A549 (cell line): Measurements from ENCODE around the gene ITGB1BP1. TPM values are rescaled to one million over a fixed set of nuclear protein-coding genes. Genes with fewer than 3 reads are reported as not detected.

ENCODE experiments used
- ATAC-seq, 2 experiments: fragments of 200-7000 bp in 1 of 2; fragments of >200 bp in 1 of 2; cut with Nextera tagmentation in 1 of 2; cut with Tn5 transposase in 1 of 2; 3 replicates each; pipeline versions ENCODE4 v1.8.0 to v1.9.1; 2018 to 2020; ENCODE audit warnings: mild to moderate bottlenecking in 1 of 2, moderate library complexity in 1 of 2
- CTCF ChIA-PET: fragments of 300-600 bp; sonication (Branson Sonifier 250); formaldehyde crosslinking; extraction: SDS; loops from one replicate; lab custom pipeline; 2021; ENCODE audit warnings: antibody characterized with exemption, inconsistent platforms; lab: Yijun Ruan, JAX
- POLR2A ChIA-PET: fragments of 350-600 bp; formaldehyde crosslinking; extraction: SDS; loops from one replicate; lab custom pipeline; 2021; ENCODE audit warnings: antibody characterized with exemption, inconsistent platforms; lab: Yijun Ruan, JAX
- DNase-seq, 2 experiments: peaks; one replicate each; pipeline versions ENCODE4 v3.0.0 to v3.0.0-alpha.2; 2011 to 2016; ENCODE audit warnings: low read depth in 1 of 2, low spot score in 1 of 2
- FAIRE-seq: peaks from 2 replicates; lab custom pipeline; 2011; peaks lifted over from hg19 to GRCh38; lab: Jason Lieb, UNC
- H3K27ac ChIP-seq, 2 experiments: fragments of >200 bp; sonication (Bioruptor Twin); formaldehyde crosslinking; 3 replicates each; pipeline ENCODE4 v1.5.1; 2016 to 2017
- H3K4me1 ChIP-seq: fragments of >200 bp; sonication (Bioruptor Twin); formaldehyde crosslinking; 3 replicates; pipeline ENCODE4 v1.6.1; 2016
- H3K4me2 ChIP-seq: fragments of >200 bp; sonication (Bioruptor Twin); formaldehyde crosslinking; 3 replicates; pipeline ENCODE4 v1.6.1; 2016
- H3K4me3 ChIP-seq: fragments of >200 bp; sonication (Bioruptor Twin); formaldehyde crosslinking; 3 replicates; pipeline ENCODE4 v1.5.1; 2016
- H3K9me3 ChIP-seq: fragments of >200 bp; sonication (Bioruptor Twin); formaldehyde crosslinking; 3 replicates; pipeline ENCODE4 v1.6.1; 2016
- CBX2 ChIP-seq: fragments of 200-600 bp; sonication (generic); IDR thresholded peaks from 2 replicates; pipeline ENCODE4 v1.6.1; 2016; ENCODE audit warnings: low read depth, mild to moderate bottlenecking, borderline replicate concordance
- CBX8 ChIP-seq: fragments of 200-600 bp; sonication (generic); IDR thresholded peaks from 2 replicates; pipeline ENCODE4 v1.6.1; 2016
- EP300 ChIP-seq, 2 experiments: fragments of >200 bp; sonication (Bioruptor Twin); formaldehyde crosslinking; IDR thresholded peaks; 2 replicates in 1 of 2; 3 replicates in 1 of 2; pipeline ENCODE4 v1.6.1; 2016 to 2017
- FOSB ChIP-seq: fragments of 250-450 bp; sonication (Bioruptor Pico); IDR thresholded peaks from 2 replicates; pipeline ENCODE4 v1.5.0; 2020; ENCODE audit warnings: mild to moderate bottlenecking, moderate library complexity
- HDAC2 ChIP-seq: fragments of 200-600 bp; sonication (generic); IDR thresholded peaks from 2 replicates; pipeline ENCODE4 v1.6.1; 2016
- HEYL ChIP-seq: fragments of 250-450 bp; sonication (Bioruptor Pico); IDR thresholded peaks from 2 replicates; pipeline ENCODE4 v1.8.0; 2021; ENCODE audit warnings: mild to moderate bottlenecking, moderate library complexity
- KDM1A ChIP-seq: fragments of 200-600 bp; sonication (generic); IDR thresholded peaks from 2 replicates; pipeline ENCODE4 v1.6.1; 2016; ENCODE audit warnings: low read depth, mild to moderate bottlenecking
- KDM5A ChIP-seq: fragments of 200-600 bp; sonication (generic); IDR thresholded peaks from 2 replicates; pipeline ENCODE4 v1.6.1; 2016; ENCODE audit warnings: antibody characterized with exemption, mild to moderate bottlenecking
- NPAS2 ChIP-seq: fragments of 250-450 bp; sonication (Bioruptor Pico); IDR thresholded peaks from 2 replicates; pipeline ENCODE4 v1.8.0; 2022; ENCODE audit warnings: mild to moderate bottlenecking, moderate library complexity, borderline replicate concordance
- PHF8 ChIP-seq: fragments of 200-600 bp; sonication (generic); IDR thresholded peaks from 2 replicates; pipeline ENCODE4 v1.6.1; 2016; ENCODE audit warnings: low read depth, mild to moderate bottlenecking, antibody characterized with exemption, moderate library complexity, borderline replicate concordance
- RARB ChIP-seq: fragments of 250-450 bp; sonication (Bioruptor Pico); IDR thresholded peaks from 2 replicates; pipeline ENCODE4 v1.8.0; 2021; ENCODE audit warnings: mild to moderate bottlenecking, moderate library complexity
- RCOR1 ChIP-seq: fragments of 150-350 bp; IDR thresholded peaks from 2 replicates; pipeline ENCODE4 v1.6.1; 2014; ENCODE audit warnings: antibody characterized with exemption, low read length, low read depth
- RNF2 ChIP-seq: fragments of 200-600 bp; sonication (generic); IDR thresholded peaks from 2 replicates; pipeline ENCODE4 v1.6.1; 2016; ENCODE audit warnings: low read depth, mild to moderate bottlenecking, antibody characterized with exemption, moderate library complexity, borderline replicate concordance
- ZFP36 ChIP-seq: fragments of 450-650 bp; IDR thresholded peaks from 2 replicates; pipeline ENCODE4 v1.6.1; 2014; ENCODE audit warnings: borderline replicate concordance; ENCODE audit not compliant: partially characterized antibody
- ZSCAN20 ChIP-seq: fragments of 250-450 bp; sonication (Bioruptor Pico); IDR thresholded peaks from 2 replicates; pipeline ENCODE4 v1.8.0; 2022; ENCODE audit warnings: mild to moderate bottlenecking, moderate library complexity
- WGBS: methylation state at CpG from one replicate; pipeline ENCODE4 v1.1.6; 2017; ENCODE audit errors: missing lambda C conversion rate; 5-methylcytosine and 5-hydroxymethylcytosine counted together
- polyA plus RNA-seq, 4 experiments: library from polyadenylated mRNA; depleted of rRNA in 3 of 4; stranded (reverse); fragments of >200 nt; fragmentation: RNase III in 1 of 4; extraction: RNeasy Plus Mini Kit Qiagen cat#74134 plus additional on column Dnase treatment in 1 of 4; gene quantifications; 2 replicates in 3 of 4; 3 replicates in 1 of 4; pipeline ENCODE4 v1.2.3, GENCODE V29; 2011 to 2017
- TF ChIP-seq, protein P1 (sequence below): fragments of 150-350 bp; IDR thresholded peaks from 2 replicates; pipeline ENCODE4 v1.6.1; 2014; ENCODE audit warnings: low read depth, mild to moderate bottlenecking, low read length
- TF ChIP-seq, protein P2 (sequence below): fragments of 450-650 bp; IDR thresholded peaks from 2 replicates; pipeline ENCODE4 v1.6.1; 2014; ENCODE audit warnings: antibody characterized with exemption
- TF ChIP-seq, protein P3 (sequence below): IDR thresholded peaks from 2 replicates; pipeline ENCODE4 v1.6.1; 2012
- TF ChIP-seq, protein P4 (sequence below): fragments of >200 bp; sonication (Bioruptor Twin); formaldehyde crosslinking; IDR thresholded peaks from 3 replicates; pipeline ENCODE4 v1.6.1; 2016
- TF ChIP-seq, protein P5 (sequence below): fragments of >200 bp; sonication (Bioruptor Twin); formaldehyde crosslinking; IDR thresholded peaks from 3 replicates; pipeline ENCODE4 v1.5.1; 2016

ITGB1BP1 gene
- polyA plus RNA-seq, 2 of the 4 experiments (the other 2 are of a cell fraction): 99.3 to 136 TPM

DNA sequence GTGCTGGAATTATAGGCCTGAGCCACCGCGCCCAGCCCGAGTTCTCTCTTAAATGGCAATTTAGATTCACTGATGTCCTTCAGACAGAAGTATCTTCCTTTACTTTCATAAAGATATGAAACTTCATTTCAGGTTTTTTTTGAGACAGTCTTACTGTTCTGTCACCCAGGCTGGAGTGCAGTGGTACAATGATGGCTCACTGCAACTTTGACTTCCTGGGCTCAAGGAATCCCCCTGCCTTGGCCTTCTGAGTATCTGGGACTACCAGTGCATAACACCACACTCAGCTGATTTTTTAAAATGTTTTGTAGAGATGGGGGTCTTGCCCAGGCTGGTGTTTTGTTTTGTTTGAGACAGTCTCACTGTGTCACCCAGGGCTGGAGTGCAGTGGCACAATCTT is 13.2 kb downstream of the ITGB1BP1 start:
- Histone ChIP-seq H3K4me3 (no peak overlapping the region), H3K9me3 (no peaks in the 10 kb centered on the region), H3K27ac (no peak overlapping the region), H3K4me2 (no peak overlapping the region), H3K4me1 (0 out of 3 replicates have a peak, but pooled peaks cover 3% of the 10 kb centered on the region)
- DNase-seq (no peak), FAIRE-seq (no peak), ATAC-seq (no peak; a peak in 1 of 6 replicates)
- ChIA-PET CTCF (no interaction called here), POLR2A (no interaction called here)
- 99% methylated on average over 3 of the region's 3 CpGs for WGBS
- TF ChIP-seq RARB (CRISPR knock-in tag) (no peak), RNF2 (no peak)

DNA sequence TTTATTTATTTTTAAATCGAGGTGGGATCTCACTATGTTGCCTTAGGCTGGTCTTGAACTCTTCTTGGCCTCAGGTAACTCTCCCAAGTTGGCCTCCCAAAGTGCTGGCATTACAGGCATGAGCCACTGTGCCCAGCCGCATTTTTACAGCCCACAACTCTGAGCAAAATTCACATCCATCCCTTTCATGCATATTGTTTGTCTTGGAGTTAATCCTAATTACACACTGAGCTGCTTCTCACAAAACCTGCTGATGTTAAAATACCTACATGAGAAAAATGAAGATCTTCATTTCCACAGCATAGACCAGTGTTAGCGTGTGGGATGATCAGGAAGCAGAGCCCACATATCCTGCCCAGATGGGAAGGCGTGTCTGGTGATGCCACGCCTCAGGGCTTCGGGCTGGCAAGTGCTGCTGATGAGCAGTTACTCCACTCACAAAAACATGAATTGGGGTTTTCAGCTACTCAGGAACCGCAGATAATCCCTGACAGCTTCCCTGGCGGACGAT is 14.6 kb downstream of the ITGB1BP1 start:
- FAIRE-seq (no peak), ATAC-seq (peak; percentile 42 to 49; a peak in 3 of 6 replicates), DNase-seq (no peak)
- Histone ChIP-seq H3K4me3 (no peak overlapping the region), H3K4me2 (no peak overlapping the region), H3K27ac (no peak overlapping the region), H3K9me3 (no peaks in the 10 kb centered on the region), H3K4me1 (peaks cover 8% of the 10 kb centered on the region; the same call in 1 of the 3 replicates)
- POLR2A ChIA-PET: no interaction called here
- WGBS: 78% methylated on average over 9 of the region's 9 CpGs
- CTCF ChIA-PET: interaction anchor here (0.8 to 1.5 kb wide), 2 partner anchors 14 to 27 kb away, joined by 3 to 4 read pairs; no protein-coding TSS in a partner anchor
- no peak for TF ChIP-seq CBX8
- TF ChIP-seq, protein P1, sequence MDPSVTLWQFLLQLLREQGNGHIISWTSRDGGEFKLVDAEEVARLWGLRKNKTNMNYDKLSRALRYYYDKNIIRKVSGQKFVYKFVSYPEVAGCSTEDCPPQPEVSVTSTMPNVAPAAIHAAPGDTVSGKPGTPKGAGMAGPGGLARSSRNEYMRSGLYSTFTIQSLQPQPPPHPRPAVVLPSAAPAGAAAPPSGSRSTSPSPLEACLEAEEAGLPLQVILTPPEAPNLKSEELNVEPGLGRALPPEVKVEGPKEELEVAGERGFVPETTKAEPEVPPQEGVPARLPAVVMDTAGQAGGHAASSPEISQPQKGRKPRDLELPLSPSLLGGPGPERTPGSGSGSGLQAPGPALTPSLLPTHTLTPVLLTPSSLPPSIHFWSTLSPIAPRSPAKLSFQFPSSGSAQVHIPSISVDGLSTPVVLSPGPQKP: no peak
- TF ChIP-seq RCOR1: no peak
- TF ChIP-seq, protein P2, sequence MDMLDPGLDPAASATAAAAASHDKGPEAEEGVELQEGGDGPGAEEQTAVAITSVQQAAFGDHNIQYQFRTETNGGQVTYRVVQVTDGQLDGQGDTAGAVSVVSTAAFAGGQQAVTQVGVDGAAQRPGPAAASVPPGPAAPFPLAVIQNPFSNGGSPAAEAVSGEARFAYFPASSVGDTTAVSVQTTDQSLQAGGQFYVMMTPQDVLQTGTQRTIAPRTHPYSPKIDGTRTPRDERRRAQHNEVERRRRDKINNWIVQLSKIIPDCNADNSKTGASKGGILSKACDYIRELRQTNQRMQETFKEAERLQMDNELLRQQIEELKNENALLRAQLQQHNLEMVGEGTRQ: no peak
- no peak for TF ChIP-seq EP300 (IDR thresholded peaks at IDR 0.05)
- no peak for TF ChIP-seq HDAC2
- no peak for TF ChIP-seq KDM1A

DNA sequence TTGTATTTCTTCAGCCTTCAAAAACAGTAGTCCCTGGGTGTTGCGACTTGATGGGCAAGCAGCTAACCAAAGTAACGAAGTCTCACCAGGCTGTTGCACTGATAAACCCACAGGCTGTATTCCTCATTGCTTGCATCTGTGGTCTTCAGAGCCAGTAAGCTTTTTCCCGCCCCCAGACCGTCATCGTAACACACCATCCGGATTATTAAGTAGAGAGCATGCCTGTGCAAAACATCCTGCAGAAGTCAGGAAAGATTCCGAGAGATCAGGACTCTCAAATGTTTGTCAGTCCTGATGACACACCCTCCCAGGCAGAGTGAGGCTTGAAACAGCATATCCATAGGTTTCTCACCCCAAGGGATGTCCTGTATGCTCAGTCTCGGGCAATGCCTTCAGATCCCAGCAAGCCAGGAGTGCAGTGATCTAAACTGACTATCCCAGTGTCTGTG is 15.9 kb downstream of the ITGB1BP1 start:
- TF ChIP-seq EP300 (IDR thresholded peaks at IDR 0.05): no peak
- no peak for TF ChIP-seq ZFP36
- TF ChIP-seq CBX2: no peak
- no peak for TF ChIP-seq NPAS2 (CRISPR knock-in tag)
- no peak for TF ChIP-seq CBX8
- TF ChIP-seq, protein P3, sequence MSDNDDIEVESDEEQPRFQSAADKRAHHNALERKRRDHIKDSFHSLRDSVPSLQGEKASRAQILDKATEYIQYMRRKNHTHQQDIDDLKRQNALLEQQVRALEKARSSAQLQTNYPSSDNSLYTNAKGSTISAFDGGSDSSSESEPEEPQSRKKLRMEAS: no peak
- no peak for TF ChIP-seq HDAC2
- TF ChIP-seq, protein P4, sequence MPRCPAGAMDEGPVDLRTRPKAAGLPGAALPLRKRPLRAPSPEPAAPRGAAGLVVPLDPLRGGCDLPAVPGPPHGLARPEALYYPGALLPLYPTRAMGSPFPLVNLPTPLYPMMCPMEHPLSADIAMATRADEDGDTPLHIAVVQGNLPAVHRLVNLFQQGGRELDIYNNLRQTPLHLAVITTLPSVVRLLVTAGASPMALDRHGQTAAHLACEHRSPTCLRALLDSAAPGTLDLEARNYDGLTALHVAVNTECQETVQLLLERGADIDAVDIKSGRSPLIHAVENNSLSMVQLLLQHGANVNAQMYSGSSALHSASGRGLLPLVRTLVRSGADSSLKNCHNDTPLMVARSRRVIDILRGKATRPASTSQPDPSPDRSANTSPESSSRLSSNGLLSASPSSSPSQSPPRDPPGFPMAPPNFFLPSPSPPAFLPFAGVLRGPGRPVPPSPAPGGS: no peak
- TF ChIP-seq HEYL (CRISPR knock-in tag): no peak
- no peak for TF ChIP-seq KDM5A
- TF ChIP-seq, protein P5, sequence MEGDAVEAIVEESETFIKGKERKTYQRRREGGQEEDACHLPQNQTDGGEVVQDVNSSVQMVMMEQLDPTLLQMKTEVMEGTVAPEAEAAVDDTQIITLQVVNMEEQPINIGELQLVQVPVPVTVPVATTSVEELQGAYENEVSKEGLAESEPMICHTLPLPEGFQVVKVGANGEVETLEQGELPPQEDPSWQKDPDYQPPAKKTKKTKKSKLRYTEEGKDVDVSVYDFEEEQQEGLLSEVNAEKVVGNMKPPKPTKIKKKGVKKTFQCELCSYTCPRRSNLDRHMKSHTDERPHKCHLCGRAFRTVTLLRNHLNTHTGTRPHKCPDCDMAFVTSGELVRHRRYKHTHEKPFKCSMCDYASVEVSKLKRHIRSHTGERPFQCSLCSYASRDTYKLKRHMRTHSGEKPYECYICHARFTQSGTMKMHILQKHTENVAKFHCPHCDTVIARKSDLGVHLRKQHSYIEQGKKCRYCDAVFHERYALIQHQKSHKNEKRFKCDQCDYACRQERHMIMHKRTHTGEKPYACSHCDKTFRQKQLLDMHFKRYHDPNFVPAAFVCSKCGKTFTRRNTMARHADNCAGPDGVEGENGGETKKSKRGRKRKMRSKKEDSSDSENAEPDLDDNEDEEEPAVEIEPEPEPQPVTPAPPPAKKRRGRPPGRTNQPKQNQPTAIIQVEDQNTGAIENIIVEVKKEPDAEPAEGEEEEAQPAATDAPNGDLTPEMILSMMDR: no peak
- TF ChIP-seq RCOR1: no peak
- no peak for TF ChIP-seq PHF8
- no peak for TF ChIP-seq RNF2
- no peak for TF ChIP-seq ZSCAN20 (CRISPR knock-in tag)
- no peak for TF ChIP-seq FOSB (CRISPR knock-in tag)
- DNase-seq: no peak
- no peak overlapping the region for H3K4me2 ChIP-seq
- CTCF ChIA-PET: interaction anchor here (1.3 kb wide), 1 partner anchor 264 kb away, joined by 3 read pairs; no protein-coding TSS in a partner anchor
- no peak overlapping the region for H3K4me3 ChIP-seq
- POLR2A ChIA-PET: no interaction called here
- no peaks in the 10 kb centered on the region for H3K9me3 ChIP-seq
- FAIRE-seq: no peak
- ATAC-seq: peak in 1 of 2 experiments; percentile 20; a peak in 1 of 6 replicates
- WGBS: 92% methylated on average over 8 of the region's 8 CpGs
- H3K4me1 ChIP-seq: peaks cover 14% of the 10 kb centered on the region; the same call in 2 of the 3 replicates
- H3K27ac ChIP-seq: no peak overlapping the region
